Endometrium (tissue), 2 donors: ENCODE data around the gene DERL3.

Experiments
- FAIRE-seq: peaks from 2 replicates; lab custom pipeline; 2012; peaks lifted over from hg19 to GRCh38; lab: Jason Lieb, UNC
- donor health status: control.
- donor health status: control.

The DERL3 gene

GRCh38 chr22:23801886-23802377, 36.9 kb downstream of the DERL3 start:
- no peak for FAIRE-seq

- FAIRE-seq, result no peak
Observed at GRCh38 chr22:23801238-23801821, 37.5 kb downstream of the DERL3 start.

- no peak for FAIRE-seq
Observed at GRCh38 chr22:23800297-23801237, 38.2 kb downstream of the DERL3 start.

GRCh38 chr22:23796461-23796860, 42.3 kb downstream of the DERL3 start:
- FAIRE-seq, result peak; percentile 94

GRCh38 chr22:23793326-23793725, 45.5 kb downstream of the DERL3 start:
- FAIRE-seq, result no peak

GRCh38 chr22:23791738-23792645, 46.8 kb downstream of the DERL3 start:
- no peak for FAIRE-seq

GRCh38 chr22:23790819-23791737, 47.7 kb downstream of the DERL3 start:
- FAIRE-seq, result peak; percentile 98

- no peak for FAIRE-seq
Observed at GRCh38 chr22:23789638-23790037, 49.2 kb downstream of the DERL3 start.

- FAIRE-seq, result no peak
Observed at GRCh38 chr22:23789121-23789520, 49.7 kb downstream of the DERL3 start.

GRCh38 chr22:23787910-23788309, 50.9 kb downstream of the DERL3 start:
- no peak for FAIRE-seq

- no peak for FAIRE-seq
Observed at GRCh38 chr22:23787600-23787896, 51.3 kb downstream of the DERL3 start.

GRCh38 chr22:23786752-23787599, 51.8 kb downstream of the DERL3 start, which contains the start of gene SMARCB1:
TSS of gene SMARCB1 (plus strand) at chr22:23786966. CDS start at chr22:23787170, 204 bp downstream.
- FAIRE-seq, result no peak

- no peak for FAIRE-seq
Observed at GRCh38 chr22:23786261-23786710, 52.5 kb downstream of the DERL3 start.
